Measurements from ENCODE around the gene A1BG. TPM values are rescaled to one million over a fixed set of nuclear protein-coding genes. Genes with fewer than 3 reads are reported as not detected.
A peak's percentile ranks its signal among the peaks of the same experiment; 100 is the strongest.

A1BG gene
- total RNA-seq, 1 donor from 2014 or later = 11.8 TPM

GRCh38 chr19:58364146-58364545 lies 10.9 kb upstream of the A1BG start:
- H3K4me3 Mint-ChIP-seq (ENCODE audit: low read depth) = peak overlapping the region; percentile 17

GRCh38 chr19:58362272-58362994 lies 9.1 kb upstream of the A1BG start, which contains the start of gene ZNF497:
Gene ZNF497 (minus strand): TSS chr19:58362751. CDS start chr19:58357635, 5,116 bp downstream.
- DNase-seq (ENCODE audit: low spot score) = peak; percentile 95
- no peaks in the 10 kb centered on the region for H3K27me3 Mint-ChIP-seq (ENCODE audit: low read depth)
- peak within 1 kb of the TSS; percentile 91 for H3K4me3 Mint-ChIP-seq (ENCODE audit: low read depth)
- peaks cover 2% of the 10 kb centered on the region for H3K36me3 Mint-ChIP-seq (ENCODE audit: low read depth)
- no peaks in the 10 kb centered on the region for H3K9me3 Mint-ChIP-seq
- intact Hi-C loops (cut with micrococcal nuclease) = loop anchor here (1.0 kb wide), 2 partner anchors 19 to 39 kb away; partner anchors contain the start of gene ZNF837
- H3K27ac Mint-ChIP-seq = peak within 1 kb of the TSS; percentile 88
- peaks cover 6% of the 10 kb centered on the region for H3K4me1 Mint-ChIP-seq (ENCODE audit: low read depth)

More at GRCh38 chr19:58364146-58364545, 10.9 kb upstream of the A1BG start:
- peaks cover 2% of the 10 kb centered on the region for H3K36me3 Mint-ChIP-seq (ENCODE audit: low read depth)
- H3K4me1 Mint-ChIP-seq (ENCODE audit: low read depth) = peaks cover 6% of the 10 kb centered on the region
- no peaks in the 10 kb centered on the region for H3K27me3 Mint-ChIP-seq (ENCODE audit: low read depth)
- H3K27ac Mint-ChIP-seq = no peak overlapping the region
- DNase-seq (ENCODE audit: low spot score) = no peak
- intact Hi-C loops (cut with micrococcal nuclease) = no loop called here
- no peaks in the 10 kb centered on the region for H3K9me3 Mint-ChIP-seq

GRCh38 chr19:58361900-58362271 lies 8.6 kb upstream of the A1BG start:
- Mint-ChIP-seq H3K27ac (peak overlapping the region; percentile 88), H3K4me3 (ENCODE audit: low read depth) (peak overlapping the region; percentile 91), H3K9me3 (no peaks in the 10 kb centered on the region), H3K4me1 (ENCODE audit: low read depth) (peaks cover 6% of the 10 kb centered on the region), H3K36me3 (ENCODE audit: low read depth) (peaks cover 2% of the 10 kb centered on the region), H3K27me3 (ENCODE audit: low read depth) (no peaks in the 10 kb centered on the region)
- DNase-seq (ENCODE audit: low spot score) = no peak
- intact Hi-C loops (cut with micrococcal nuclease) = loop anchor here (1.0 kb wide), 2 partner anchors 19 to 39 kb away; partner anchors contain the start of gene ZNF837

GRCh38 chr19:58357481-58358145 lies 4.3 kb upstream of the A1BG start:
- no peak for DNase-seq (ENCODE audit: low spot score)
- H3K4me1 Mint-ChIP-seq (ENCODE audit: low read depth) = peaks cover 3% of the 10 kb centered on the region
- intact Hi-C loops (cut with micrococcal nuclease) = no loop called here
- H3K4me3 Mint-ChIP-seq (ENCODE audit: low read depth) = no peak overlapping the region
- peaks cover 2% of the 10 kb centered on the region for H3K36me3 Mint-ChIP-seq (ENCODE audit: low read depth)
- no peaks in the 10 kb centered on the region for H3K9me3 Mint-ChIP-seq
- no peak overlapping the region for H3K27ac Mint-ChIP-seq
- H3K27me3 Mint-ChIP-seq (ENCODE audit: low read depth) = no peaks in the 10 kb centered on the region

GRCh38 chr19:58356766-58357480 lies 3.6 kb upstream of the A1BG start:
- intact Hi-C loops (cut with micrococcal nuclease) = no loop called here

GRCh38 chr19:58355908-58356765 lies 2.8 kb upstream of the A1BG start:
- Mint-ChIP-seq H3K27ac (no peak overlapping the region), H3K4me3 (ENCODE audit: low read depth) (peak overlapping the region; percentile 21), H3K4me1 (ENCODE audit: low read depth) (no peaks in the 10 kb centered on the region), H3K36me3 (ENCODE audit: low read depth) (peaks cover 7% of the 10 kb centered on the region), H3K27me3 (ENCODE audit: low read depth) (no peaks in the 10 kb centered on the region), H3K9me3 (no peaks in the 10 kb centered on the region)
- DNase-seq (ENCODE audit: low spot score) = peak; percentile 50
- intact Hi-C loops (cut with micrococcal nuclease) = no loop called here

More at GRCh38 chr19:58356766-58357480, 3.6 kb upstream of the A1BG start:
- Mint-ChIP-seq H3K27me3 (ENCODE audit: low read depth) (no peaks in the 10 kb centered on the region), H3K4me3 (ENCODE audit: low read depth) (peak overlapping the region; percentile 21), H3K36me3 (ENCODE audit: low read depth) (peaks cover 5% of the 10 kb centered on the region), H3K27ac (no peak overlapping the region), H3K9me3 (no peaks in the 10 kb centered on the region), H3K4me1 (ENCODE audit: low read depth) (peaks cover 2% of the 10 kb centered on the region)
- no peak for DNase-seq (ENCODE audit: low spot score)

GRCh38 chr19:58355215-58355796 lies 2.0 kb upstream of the A1BG start:
- Mint-ChIP-seq H3K27ac (no peak overlapping the region), H3K27me3 (ENCODE audit: low read depth) (no peaks in the 10 kb centered on the region), H3K4me3 (ENCODE audit: low read depth) (peak overlapping the region; percentile 13), H3K9me3 (no peaks in the 10 kb centered on the region), H3K36me3 (ENCODE audit: low read depth) (peaks cover 10% of the 10 kb centered on the region), H3K4me1 (ENCODE audit: low read depth) (no peaks in the 10 kb centered on the region)
- DNase-seq (ENCODE audit: low spot score) = no peak
- intact Hi-C loops (cut with micrococcal nuclease) = no loop called here

- Mint-ChIP-seq H3K9me3 (no peaks in the 10 kb centered on the region), H3K4me3 (ENCODE audit: low read depth) (no peak overlapping the region), H3K27me3 (ENCODE audit: low read depth) (no peaks in the 10 kb centered on the region), H3K36me3 (ENCODE audit: low read depth) (peaks cover 13% of the 10 kb centered on the region), H3K27ac (no peak overlapping the region), H3K4me1 (ENCODE audit: low read depth) (peaks cover 2% of the 10 kb centered on the region)
- intact Hi-C loops (cut with micrococcal nuclease) = no loop called here
- no peak for DNase-seq (ENCODE audit: low spot score)
Measured at GRCh38 chr19:58354478-58355030, 1.3 kb upstream of the A1BG start.

- H3K4me3 Mint-ChIP-seq (ENCODE audit: low read depth) = no peak overlapping the region
- H3K4me1 Mint-ChIP-seq (ENCODE audit: low read depth) = peaks cover 5% of the 10 kb centered on the region
- no peaks in the 10 kb centered on the region for H3K27me3 Mint-ChIP-seq (ENCODE audit: low read depth)
- no peaks in the 10 kb centered on the region for H3K9me3 Mint-ChIP-seq
- H3K27ac Mint-ChIP-seq = no peak overlapping the region
- H3K36me3 Mint-ChIP-seq (ENCODE audit: low read depth) = peaks cover 15% of the 10 kb centered on the region
- intact Hi-C loops (cut with micrococcal nuclease) = no loop called here
- no peak for DNase-seq (ENCODE audit: low spot score)
Measured at GRCh38 chr19:58353717-58354477, 605 bp upstream of the A1BG start.

- intact Hi-C loops (cut with micrococcal nuclease) = no loop called here
- Mint-ChIP-seq H3K36me3 (ENCODE audit: low read depth) (peaks cover 19% of the 10 kb centered on the region), H3K4me1 (ENCODE audit: low read depth) (peaks cover 8% of the 10 kb centered on the region), H3K27me3 (ENCODE audit: low read depth) (no peaks in the 10 kb centered on the region), H3K9me3 (no peaks in the 10 kb centered on the region), H3K4me3 (ENCODE audit: low read depth) (no peak overlapping the region), H3K27ac (no peak overlapping the region)
- DNase-seq (ENCODE audit: low spot score) = no peak
Measured at GRCh38 chr19:58351990-58352755, 1.1 kb downstream of the A1BG start.

- no peaks in the 10 kb centered on the region for H3K27me3 Mint-ChIP-seq (ENCODE audit: low read depth)
- H3K4me3 Mint-ChIP-seq (ENCODE audit: low read depth) = no peak overlapping the region
- H3K36me3 Mint-ChIP-seq (ENCODE audit: low read depth) = peaks cover 19% of the 10 kb centered on the region
- H3K9me3 Mint-ChIP-seq = no peaks in the 10 kb centered on the region
- no peak for DNase-seq (ENCODE audit: low spot score)
- H3K4me1 Mint-ChIP-seq (ENCODE audit: low read depth) = peaks cover 11% of the 10 kb centered on the region
- H3K27ac Mint-ChIP-seq = no peak overlapping the region
- intact Hi-C loops (cut with micrococcal nuclease) = no loop called here
Measured at GRCh38 chr19:58351558-58351878, 1.8 kb downstream of the A1BG start.

Measured in activated T-helper 2 cell treated with anti-CD3 and anti-CD28 coated beads, Interferon-gamma antibody, Interleukin-2, Interleukin-4, amounts not matched to agents 10 μg/mL and 5 μg/mL and 100 μg/mL, durations not matched to agents 14 hours and 24 hours and 36 hours (primary cell).